ENCODE measurements around the gene CNOT3.
"Not testable (repeated sequence)": the region's sequence is repeated elsewhere in the genome, so short reads cannot be mapped to it uniquely, and the experiment has no call there.

Gene CNOT3

GRCh38 chr19:54151362-54152035, 13.9 kb downstream of the CNOT3 start:
- DNase-seq: no peak

DNA sequence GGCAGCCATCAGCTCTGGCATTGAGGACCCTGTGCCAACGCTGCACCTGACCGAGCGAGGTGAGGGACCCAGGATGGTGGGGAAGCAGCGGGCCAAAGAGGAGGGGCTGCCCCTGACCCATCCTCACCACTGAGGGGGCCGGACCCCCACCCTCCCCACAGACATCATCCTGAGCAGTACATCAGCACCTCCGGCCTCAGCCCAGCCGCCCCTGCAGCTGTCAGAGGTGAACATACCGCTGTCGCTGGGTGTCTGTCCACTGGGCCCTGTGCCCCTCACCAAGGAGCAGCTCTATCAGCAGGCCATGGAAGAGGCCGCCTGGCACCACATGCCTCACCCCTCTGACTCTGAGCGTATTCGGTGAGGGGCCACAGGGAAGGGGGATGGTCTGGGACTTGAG, 14.7 kb downstream of the CNOT3 start:
- DNase-seq: no peak

GRCh38 chr19:54152878-54153524, 15.4 kb downstream of the CNOT3 start:
- DNase-seq: peak; percentile 16

DNA sequence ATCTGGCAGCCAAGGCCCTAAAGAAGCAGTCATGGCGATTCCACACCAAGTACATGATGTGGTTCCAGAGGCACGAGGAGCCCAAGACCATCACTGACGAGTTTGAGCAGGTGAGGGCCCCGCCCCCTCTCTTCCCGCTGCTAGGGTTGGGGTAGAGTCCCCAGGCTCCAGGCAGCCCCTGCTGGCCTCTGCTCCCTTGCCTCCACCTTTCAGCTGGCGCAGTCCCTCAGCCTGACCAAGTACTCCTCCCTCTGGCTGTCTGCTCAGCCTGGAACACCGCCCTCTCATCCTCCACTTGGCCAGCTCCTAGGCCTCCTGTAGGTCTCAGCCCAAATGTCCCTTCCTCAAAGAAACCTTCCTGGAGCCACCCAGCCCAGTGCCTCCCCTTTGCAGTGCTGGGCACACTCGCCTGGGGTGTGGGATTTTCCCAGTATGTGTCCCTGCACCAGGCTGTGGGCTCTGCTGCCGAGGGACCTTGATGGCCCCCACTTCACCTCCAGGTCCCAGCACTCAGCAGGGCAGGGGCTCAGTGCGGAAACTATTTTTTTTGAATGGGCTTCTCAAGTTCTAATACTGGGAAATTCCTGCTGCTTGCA, 16.3 kb downstream of the CNOT3 start:
- DNase-seq: no peak

DNA sequence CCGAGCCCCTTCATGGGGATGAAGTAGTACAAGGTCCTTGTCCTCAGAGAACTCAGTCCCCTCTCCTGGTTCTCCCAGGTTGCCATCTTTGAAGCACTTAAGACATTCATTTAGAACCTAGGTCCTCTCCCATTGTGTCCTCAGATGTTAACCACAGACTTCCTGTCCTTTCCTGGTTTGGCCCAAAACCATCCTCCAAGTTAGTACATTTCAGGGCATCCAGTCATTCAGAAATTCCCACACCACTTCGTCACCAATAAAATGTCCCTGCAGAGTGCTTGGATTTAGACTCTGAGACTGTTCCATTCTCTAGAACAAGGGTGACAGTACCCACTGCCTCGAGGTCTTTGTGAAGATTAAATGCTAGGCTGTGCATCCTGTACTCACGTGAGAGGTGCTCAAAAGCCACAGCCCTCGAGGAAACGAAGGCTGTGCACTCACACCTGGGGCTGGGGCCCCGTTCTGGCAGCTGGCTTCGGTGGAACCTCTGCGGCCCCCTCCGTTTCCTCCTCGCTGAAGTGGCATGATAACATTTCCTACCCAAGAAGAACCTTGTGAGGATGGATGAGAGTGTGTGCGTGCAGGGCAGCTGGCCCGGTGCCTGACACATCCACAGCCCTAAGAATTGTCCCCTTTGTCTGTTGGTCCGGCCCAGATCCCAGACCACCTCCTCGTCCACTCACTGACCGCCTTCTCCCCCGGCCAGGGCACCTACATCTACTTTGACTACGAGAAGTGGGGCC, 17.2 kb downstream of the CNOT3 start:
- peak; percentile 65 for DNase-seq

GRCh38 chr19:54155694-54156093, 18.1 kb downstream of the CNOT3 start:
- DNase-seq: no peak

DNA sequence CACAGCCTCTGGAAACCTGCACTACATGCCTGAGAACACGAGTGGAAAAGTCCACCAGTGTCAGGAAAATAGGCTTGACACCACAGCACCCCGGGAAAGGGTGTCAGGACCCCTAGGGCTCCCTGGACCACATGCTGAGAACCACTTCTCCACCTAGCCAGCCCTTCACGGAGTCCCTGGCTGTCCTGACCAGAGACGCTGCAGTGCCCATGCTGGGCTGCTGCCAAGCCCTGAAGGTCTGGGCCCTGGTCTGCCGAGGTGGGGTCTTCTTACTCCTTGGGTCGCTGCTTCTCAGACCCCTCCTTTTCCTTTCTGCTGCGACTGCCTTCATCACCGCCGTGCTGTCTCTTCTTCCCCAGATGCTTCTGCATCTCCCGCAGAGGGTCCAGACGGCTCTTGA, 18.9 kb downstream of the CNOT3 start:
- DNase-seq: no peak

DNA sequence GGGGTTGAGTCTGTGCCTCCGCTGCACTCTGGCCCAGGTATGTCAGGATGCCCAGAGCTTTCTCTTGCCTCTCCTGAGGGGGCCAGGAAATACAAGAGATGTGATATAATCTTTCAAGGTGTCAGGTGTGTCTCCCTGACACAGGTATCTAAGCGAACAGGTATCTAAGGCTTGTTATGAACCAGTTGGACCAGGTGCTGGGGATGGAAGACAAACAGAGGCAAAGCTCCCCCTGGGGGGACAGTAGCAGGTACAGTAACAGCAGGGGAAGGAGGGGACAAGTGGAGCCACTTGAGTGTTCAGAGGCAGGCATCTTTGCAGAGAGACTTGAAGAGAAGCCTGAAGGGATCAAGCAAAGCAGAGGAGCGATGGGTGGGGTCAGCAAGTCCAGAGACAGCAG, 19.4 kb downstream of the CNOT3 start:
- no peak for DNase-seq

GRCh38 chr19:54158812-54159351, 21.3 kb downstream of the CNOT3 start:
- DNase-seq: no peak

GRCh38 chr19:54159352-54160181, 22.0 kb downstream of the CNOT3 start, which contains the start of gene LENG1:
Gene LENG1 (minus strand): TSS chr19:54159721. CDS start chr19:54159695, 26 bp downstream.
- DNase-seq: peak; percentile 100

DNA sequence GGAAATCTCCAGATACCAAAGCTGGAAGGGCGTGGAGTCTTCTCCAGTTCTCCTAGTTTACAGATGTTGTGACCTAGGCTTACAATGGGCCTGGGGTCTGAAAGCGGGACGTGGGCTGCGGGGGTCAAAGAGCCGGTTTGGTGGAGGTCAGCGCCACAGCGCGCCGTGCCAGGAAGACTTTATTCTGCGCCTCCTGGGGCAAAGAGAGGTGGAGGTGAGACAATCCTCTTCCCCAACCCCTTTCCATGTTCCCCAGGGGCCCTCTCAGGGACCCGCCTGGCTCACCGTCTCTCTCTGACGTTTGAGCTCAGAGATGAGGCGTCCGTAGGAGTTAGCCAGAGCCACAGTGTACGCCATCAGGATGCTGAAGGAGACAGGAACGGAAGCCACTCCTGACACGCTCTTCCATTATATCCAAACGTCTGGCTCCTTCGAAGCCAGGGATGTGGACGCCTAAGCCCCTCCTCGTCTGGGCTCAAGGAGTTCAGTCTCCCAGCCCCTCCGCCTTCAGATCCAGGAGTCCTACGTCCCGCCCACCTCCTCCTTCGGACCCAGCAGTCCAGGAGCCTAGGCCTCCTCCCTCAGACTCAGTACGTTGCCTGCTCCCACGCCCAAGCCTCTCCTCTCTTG, 22.7 kb downstream of the CNOT3 start:
- DNase-seq: peak; percentile 33

DNA sequence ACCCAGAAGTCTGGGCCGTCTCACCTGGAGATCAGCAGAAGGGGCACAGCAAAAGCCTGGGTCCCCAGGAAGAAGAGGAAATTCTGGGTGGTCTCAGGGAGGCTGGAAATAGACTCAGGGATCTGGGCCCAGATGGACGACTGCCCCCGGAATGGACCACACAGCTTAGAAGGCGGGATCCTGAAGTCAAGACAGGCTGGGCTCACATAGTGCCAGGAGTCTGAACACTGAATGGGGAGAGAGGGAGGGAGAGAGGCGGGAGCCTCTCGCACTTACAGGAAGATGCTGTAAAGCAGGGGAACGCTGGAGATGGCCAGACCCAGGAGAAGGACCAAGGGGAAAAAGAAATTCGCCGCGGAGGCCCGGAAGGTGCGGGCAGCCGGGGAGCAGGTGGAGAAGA, 23.3 kb downstream of the CNOT3 start:
- no peak for DNase-seq

GRCh38 chr19:54162241-54162805, 24.8 kb downstream of the CNOT3 start:
- DNase-seq: peak; percentile 70

DNA sequence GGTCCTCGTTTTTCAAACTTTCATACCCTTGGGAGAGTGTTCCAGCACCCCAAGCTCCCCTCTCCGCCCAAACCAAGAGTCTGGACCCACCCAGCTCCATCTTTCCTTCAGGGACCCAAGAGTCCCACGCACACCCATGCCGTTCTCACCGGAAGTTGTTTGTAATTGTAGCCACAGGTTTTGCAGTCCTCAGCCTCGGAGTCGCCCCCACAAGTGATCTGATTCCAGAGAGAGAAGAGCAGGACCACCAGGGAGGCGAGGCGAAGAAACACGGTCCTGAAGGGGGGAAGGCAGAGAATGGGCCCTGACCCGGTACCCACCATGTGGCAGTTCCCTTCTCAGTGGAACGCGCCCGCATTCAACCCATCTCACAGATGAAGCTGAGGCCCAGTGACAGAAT, 25.3 kb downstream of the CNOT3 start:
- DNase-seq: no peak

DNA sequence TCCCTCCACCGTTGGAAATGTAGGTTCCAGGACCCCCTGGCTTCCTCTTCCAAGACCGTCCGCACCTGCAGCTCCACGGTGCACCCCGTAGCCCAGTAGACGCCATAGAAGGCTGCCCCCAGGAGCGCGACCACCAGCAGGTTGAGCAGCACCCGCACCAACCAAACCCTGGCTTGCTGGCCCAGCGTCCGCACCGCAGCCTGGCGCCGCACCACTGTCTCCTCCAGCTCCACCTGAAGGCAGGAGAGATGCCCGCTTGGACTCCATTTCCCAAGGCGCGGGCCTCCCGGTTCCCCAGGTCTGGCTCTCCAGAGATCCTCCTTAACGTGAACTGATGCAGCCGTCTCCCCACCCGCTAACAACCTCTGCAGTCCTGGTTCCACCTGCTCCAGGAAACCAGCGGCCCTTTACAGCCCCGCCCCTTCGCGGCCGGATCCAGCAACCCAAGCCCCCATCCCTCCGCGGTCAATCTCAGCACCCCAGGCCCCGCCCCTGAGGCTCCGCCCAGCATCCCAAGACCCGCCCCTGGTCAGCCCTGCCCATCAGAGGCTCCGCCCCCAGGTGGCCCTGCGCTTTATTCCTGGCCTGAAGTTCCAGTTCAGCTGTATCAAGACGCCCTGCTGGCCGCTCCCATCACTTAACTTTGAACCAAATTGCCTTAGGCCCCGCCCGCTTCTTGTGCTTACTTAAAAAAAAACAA, 27.0 kb downstream of the CNOT3 start:
- DNase-seq: peak; percentile 65

DNA sequence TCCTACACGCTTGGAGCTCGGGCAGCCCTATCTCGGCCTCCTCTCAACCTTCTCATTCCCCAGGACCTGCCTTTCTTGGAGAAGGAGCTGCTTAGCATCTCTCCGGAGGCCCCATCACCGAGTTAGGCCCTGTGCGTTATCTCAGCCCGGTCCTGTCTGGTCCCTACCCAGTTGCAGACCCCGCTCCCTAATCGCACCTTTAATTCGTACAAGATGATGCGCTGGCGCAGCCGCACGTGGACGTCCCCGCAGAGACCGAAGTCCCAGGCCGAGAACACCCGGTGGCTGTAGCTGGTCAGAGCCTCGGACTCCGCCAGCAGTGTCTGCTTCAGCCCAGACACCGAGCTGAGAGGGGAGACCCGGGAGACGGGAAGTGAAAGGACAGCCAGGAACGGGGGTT, 27.7 kb downstream of the CNOT3 start:
- no peak for DNase-seq

GRCh38 chr19:54168174-54168917, 30.8 kb downstream of the CNOT3 start:
- DNase-seq: peak; percentile 79

GRCh38 chr19:54169149-54169740, 31.7 kb downstream of the CNOT3 start:
- DNase-seq: no peak

DNA sequence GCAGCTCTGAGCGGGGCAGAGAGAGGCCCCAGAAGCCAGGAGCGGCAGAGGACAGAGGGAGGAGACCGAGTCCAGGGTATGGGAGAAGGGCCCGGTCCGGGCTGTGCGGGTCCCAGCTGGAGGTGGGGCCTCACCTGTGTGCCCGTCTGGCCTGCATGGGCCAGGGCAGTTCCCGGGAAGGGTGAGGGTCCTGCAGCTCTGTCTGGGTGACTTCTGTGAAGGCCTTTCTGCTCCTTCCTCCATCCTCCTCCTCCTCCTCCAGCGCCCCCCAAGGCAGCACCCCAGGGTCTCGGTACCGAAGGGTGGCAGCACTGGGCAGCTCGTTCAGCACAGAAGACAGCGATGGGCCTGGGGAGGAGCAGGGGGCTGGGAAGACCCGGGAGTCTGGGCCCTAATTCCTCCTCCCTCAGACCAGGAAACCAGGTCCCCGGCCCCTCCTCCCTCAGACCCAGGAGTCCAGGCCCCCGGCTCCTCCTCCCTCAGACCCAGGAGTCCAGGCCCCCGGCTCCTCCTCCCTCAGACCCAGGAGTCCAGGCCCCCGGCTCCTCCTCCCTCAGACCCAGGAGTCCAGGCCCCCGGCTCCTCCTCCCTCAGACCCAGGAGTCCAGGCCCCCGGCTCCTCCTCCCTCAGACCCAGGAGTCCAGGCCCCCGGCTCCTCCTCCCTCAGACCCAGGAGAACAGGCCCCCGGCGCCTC, 34.3 kb downstream of the CNOT3 start:
- not testable (repeated sequence) for DNase-seq

Measured in fibroblast of skin of back (primary cell).